HCT116 (cell line): ENCODE data around the gene KRTAP9-1. TPM values are rescaled to one million over a fixed set of nuclear protein-coding genes. Genes with fewer than 3 reads are reported as not detected.
"Not testable (repeated sequence)": the region's sequence is repeated elsewhere in the genome, so short reads cannot be mapped to it uniquely, and the experiment has no call there.

ENCODE experiments used
- ATAC-seq: fragments of 200-7000 bp; cut with Tn5 transposase; 2 replicates; pipeline ENCODE4 v1.9.1; 2020; ENCODE audit warnings: mild to moderate bottlenecking, moderate library complexity
- BruUV-seq: library from RNA; stranded (reverse); fragments of 400-500 nt; replicated peaks from 2 replicates; lab custom pipeline; 2021; lab: Mats Ljungman, UMichigan
- CTCF ChIA-PET: fragments of 300-600 bp; sonication (Branson Sonifier 250); formaldehyde crosslinking; loops from one replicate; lab custom pipeline; 2021; ENCODE audit warnings: antibody characterized with exemption; lab: Charles Lee
- POLR2A ChIA-PET: fragments of 300-600, 350-600 bp; sonication (Branson Sonifier 250); formaldehyde crosslinking; loops from one replicate; lab custom pipeline; 2021; ENCODE audit warnings: antibody characterized with exemption; lab: Charles Lee
- RAD21 ChIA-PET, 2 experiments: fragments of 300-600 bp; sonication (Branson Sonifier 250); formaldehyde crosslinking; loops; one replicate each; lab custom pipeline; 2023; ENCODE audit warnings: low total read pairs in 2 of 2; ENCODE audit not compliant: uncharacterized antibody in 2 of 2, unreplicated experiment in 2 of 2, low non-redundant PET in 1 of 2; lab: Charles Lee
- DNase-seq: peaks from one replicate; pipeline ENCODE4 v3.0.0-alpha.2; 2010; ENCODE audit warnings: low read depth, low spot score
- H2AFZ ChIP-seq: fragments of 200-600 bp; shearing (Covaris generic), sonication (generic); 2 replicates; pipeline ENCODE4 v1.6.1; 2017; ENCODE audit warnings: low read depth, mixed run types, mixed read lengths, antibody characterized with exemption, low read length; ENCODE audit not compliant: poor library complexity, severe bottlenecking
- H3K27ac ChIP-seq: 2 replicates; pipeline ENCODE4 v1.5.1; 2012; ENCODE audit warnings: low read depth, low read length
- H3K27me3 ChIP-seq: fragments of 200-600 bp; sonication (generic); 2 replicates; pipeline ENCODE4 v1.6.1; 2016; ENCODE audit warnings: mixed run types, low read length, mixed read lengths; ENCODE audit not compliant: insufficient read depth
- H3K36me3 ChIP-seq, 2 experiments: fragments of 200-500 bp in 1 of 2; fragments of 200-600 bp in 1 of 2; sonication (Bioruptor generic) in 1 of 2; sonication (generic) in 1 of 2; 2 replicates each; pipeline versions ENCODE4 v1.5.1 to v1.6.1; 2014 to 2016; ENCODE audit warnings: low read length in 2 of 2, inconsistent platforms in 1 of 2, mixed read lengths in 1 of 2, mixed run types in 1 of 2; ENCODE audit not compliant: insufficient read depth in 2 of 2, control insufficient read depth in 1 of 2
- H3K4me1 ChIP-seq, 2 experiments: fragments of 200-600 bp in 1 of 2; sonication (generic) in 1 of 2; 2 replicates each; pipeline versions ENCODE4 v1.5.1 to v1.6.1; 2012 to 2017; ENCODE audit warnings: low read length in 2 of 2, inconsistent platforms in 1 of 2, mild to moderate bottlenecking in 1 of 2, mixed read lengths in 1 of 2, mixed run types in 1 of 2, moderate library complexity in 1 of 2; ENCODE audit not compliant: insufficient read depth in 2 of 2, control insufficient read depth in 1 of 2
- H3K4me2 ChIP-seq: fragments of 200-600 bp; sonication (generic); 2 replicates; pipeline ENCODE4 v1.6.1; 2017; ENCODE audit warnings: mixed run types, low read length, mixed read lengths
- H3K4me3 ChIP-seq, 2 experiments: fragments of 200-600 bp in 1 of 2; sonication (generic) in 1 of 2; replicated peaks in 1 of 2; 2 replicates each; pipeline ENCODE4 v1.5.1; 2011 to 2016; ENCODE audit warnings: low read length in 2 of 2, control low read depth in 1 of 2, low read depth in 1 of 2, mild to moderate bottlenecking in 1 of 2, mixed read lengths in 1 of 2, mixed run types in 1 of 2
- H3K79me2 ChIP-seq: fragments of 200-600 bp; sonication (generic); 2 replicates; pipeline ENCODE4 v1.6.1; 2017; ENCODE audit warnings: mild to moderate bottlenecking, mixed run types, low read length, moderate library complexity, mixed read lengths; ENCODE audit not compliant: insufficient read depth
- H3K9ac ChIP-seq: fragments of 200-600 bp; sonication (generic); 2 replicates; pipeline ENCODE4 v1.6.1; 2016; ENCODE audit warnings: low read length, mixed read lengths
- H3K9me2 ChIP-seq: fragments of 200-600 bp; sonication (generic), shearing (Covaris generic); 2 replicates; pipeline ENCODE4 v1.6.1; 2017; ENCODE audit warnings: mixed run types, mild to moderate bottlenecking, moderate library complexity; ENCODE audit not compliant: insufficient read depth
- H3K9me3 ChIP-seq, 2 experiments: fragments of 200-500 bp in 1 of 2; fragments of 200-600 bp in 1 of 2; sonication (Bioruptor generic) in 1 of 2; sonication (generic) in 1 of 2; 2 replicates each; pipeline ENCODE4 v1.6.1; 2014 to 2017; ENCODE audit warnings: low read length in 2 of 2, mixed read lengths in 2 of 2, inconsistent platforms in 1 of 2, low read depth in 1 of 2, mild to moderate bottlenecking in 1 of 2, mixed run types in 1 of 2, moderate library complexity in 1 of 2; ENCODE audit not compliant: control insufficient read depth in 1 of 2, insufficient read depth in 1 of 2
- H4K20me1 ChIP-seq: fragments of 200-600 bp; sonication (generic), shearing (Covaris generic); 2 replicates; pipeline ENCODE4 v1.6.1; 2017; ENCODE audit warnings: mixed run types, mild to moderate bottlenecking, moderate library complexity; ENCODE audit not compliant: insufficient read depth
- ATF3 ChIP-seq: IDR thresholded peaks from 2 replicates; pipeline ENCODE4 v1.6.1; 2012
- CEBPB ChIP-seq: IDR thresholded peaks from 2 replicates; pipeline ENCODE4 v1.6.1; 2012; ENCODE audit warnings: low read depth
- EGR1 ChIP-seq: IDR thresholded peaks from 2 replicates; pipeline ENCODE4 v1.6.1; 2012; ENCODE audit warnings: low read depth
- ELF1 ChIP-seq: IDR thresholded peaks from 2 replicates; pipeline ENCODE4 v1.6.1; 2012; ENCODE audit warnings: low read depth, borderline replicate concordance
- EZH2 ChIP-seq: fragments of 200-600 bp; sonication (generic); IDR thresholded peaks from 2 replicates; pipeline ENCODE4 v1.6.1; 2017; ENCODE audit warnings: antibody characterized with exemption, mixed run types
- MAX ChIP-seq: IDR thresholded peaks from 2 replicates; pipeline ENCODE4 v1.6.1; 2012
- POLR2AphosphoS5 ChIP-seq: IDR thresholded peaks from 2 replicates; pipeline ENCODE4 v1.6.1; 2011; ENCODE audit warnings: mild to moderate bottlenecking, low read depth, low read length, moderate library complexity
- SIN3A ChIP-seq: IDR thresholded peaks from 2 replicates; pipeline ENCODE4 v1.6.1; 2012; ENCODE audit warnings: low read depth
- SRF ChIP-seq: IDR thresholded peaks from 2 replicates; pipeline ENCODE4 v1.6.1; 2012; ENCODE audit warnings: low read depth
- YY1 ChIP-seq: IDR thresholded peaks from 2 replicates; pipeline ENCODE4 v1.6.1; 2011; ENCODE audit warnings: low read length, low read depth, moderate library complexity, mild to moderate bottlenecking; ENCODE audit not compliant: insufficient replicate concordance; ENCODE audit errors: extremely low read depth
- ZBTB33 ChIP-seq: IDR thresholded peaks from 2 replicates; pipeline ENCODE4 v1.6.1; 2011; ENCODE audit warnings: mild to moderate bottlenecking, low read length, moderate library complexity; ENCODE audit not compliant: insufficient replicate concordance; ENCODE audit errors: extremely low read depth
- ZNF274 ChIP-seq: fragments of 200-500 bp; sonication (Bioruptor generic); IDR thresholded peaks from 2 replicates; pipeline ENCODE4 v1.6.1; 2014; ENCODE audit warnings: mild to moderate bottlenecking, low read depth, low read length, inconsistent platforms
- intact Hi-C: fragments of 100-400 bp; cut with micrococcal nuclease; formaldehyde crosslinking; loops from 2 replicates; pipeline ENCODE4 v1.10.0; 2022
- total RNA-seq: library from RNA; stranded (reverse); gene quantifications from one replicate; pipeline ENCODE4 v1.2.1, GENCODE V29; 2021; ENCODE audit not compliant: unreplicated experiment

KRTAP9-1 gene
- total RNA-seq, 1 experiment from 2014 or later, result not detected

- H2AFZ ChIP-seq, H3K9ac ChIP-seq, RAD21 ChIA-PET, BruUV-seq, H3K36me3 ChIP-seq, H4K20me1 ChIP-seq, H3K4me3 ChIP-seq, H3K4me2 ChIP-seq, CTCF ChIA-PET, H3K27ac ChIP-seq, H3K79me2 ChIP-seq, H3K4me1 ChIP-seq, DNase-seq, ATAC-seq, H3K9me2 ChIP-seq, H3K9me3 ChIP-seq, H3K27me3 ChIP-seq, POLR2A ChIA-PET, intact Hi-C loops: not testable (repeated sequence)
Observed at GRCh38 chr17:41160190-41160589, 29.5 kb upstream of the KRTAP9-1 start.

- Histone ChIP-seq H2AFZ (peak within 1 kb of the TSS; percentile 77), H3K4me2 (no peak within 1 kb of the TSS), H3K9me3 (no peaks in the 10 kb centered on the region; a peak in 1 of 4 replicates), H4K20me1 (no peaks in the 10 kb centered on the region), H3K4me3 (no peak within 1 kb of the TSS), H3K36me3 (no peaks in the 10 kb centered on the region), H3K9me2 (no peaks in the 10 kb centered on the region), H3K27ac (no peak within 1 kb of the TSS), H3K79me2 (no peaks in the 10 kb centered on the region), H3K4me1 (no peaks in the 10 kb centered on the region), H3K9ac (no peak within 1 kb of the TSS), H3K27me3 (no peaks in the 10 kb centered on the region)
- RAD21 ChIA-PET, result no interaction called here
- BruUV-seq, result no TSS peak
- POLR2A ChIA-PET, result no interaction called here
- DNase-seq (no peak), ATAC-seq (no peak)
- CTCF ChIA-PET, result no interaction called here
- TF ChIP-seq ATF3 (no peak), ELF1 (no peak), CEBPB (no peak), EZH2 (no peak), MAX (no peak; the same call in 1 of the 2 replicates), SRF (no peak), SIN3A (no peak), ZNF274 (no peak), YY1 (no peak), ZBTB33 (no peak), EGR1 (no peak), POLR2AphosphoS5 (no peak)
- intact Hi-C loops, result no loop called here
Observed at GRCh38 chr17:41160648-41161047, 29.0 kb upstream of the KRTAP9-1 start, which contains the start of gene KRTAP4-4. Gene KRTAP4-4 (minus strand): TSS chr17:41160748. CDS start chr17:41160691, 57 bp downstream.
